HG03196 (cell line): ENCODE measurements around the gene AGK.

ENCODE experiments used
- ATAC-seq: cut with Tn5 transposase; IDR thresholded peaks from one replicate; pipeline ENCODE4 v1.9.1; 2021; ENCODE audit not compliant: unreplicated experiment

Gene AGK

GRCh38 chr7:141701489-141702046, 150.4 kb downstream of the AGK start:
- peak; percentile 82 for ATAC-seq

DNA sequence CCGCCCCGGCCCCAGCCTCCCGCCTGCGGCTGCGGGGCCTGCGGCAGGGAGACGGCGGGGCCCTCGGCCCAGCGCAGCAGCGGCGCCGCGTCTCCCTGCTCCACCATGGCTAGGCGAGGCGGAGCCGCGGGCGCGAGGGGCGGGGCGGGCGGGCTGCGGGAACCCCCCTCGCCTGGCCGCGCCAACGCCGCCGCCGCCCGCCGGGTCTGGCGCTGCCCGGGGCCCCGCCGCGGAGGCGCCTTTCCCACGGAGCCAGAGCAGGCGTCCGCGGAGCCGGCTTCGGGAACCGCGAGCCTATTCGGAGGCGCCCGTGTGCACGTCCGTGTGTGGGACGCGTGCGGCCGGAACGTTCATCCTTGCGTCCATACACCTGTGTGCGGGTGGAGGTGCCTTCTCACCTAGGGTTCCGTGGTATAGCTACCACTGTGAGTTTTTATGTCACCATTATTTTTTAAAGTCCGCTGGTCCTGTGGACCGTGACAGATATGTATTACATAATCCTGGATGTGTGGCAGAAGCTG, 150.9 kb downstream of the AGK start, which contains the start of gene DENND11:
Gene DENND11, minus strand, starts transcription at position 120 of the 521 bp plus-strand sequence. Its CDS starts 13 bp downstream, at position 107.
- peak; percentile 65 for ATAC-seq

- no peak for ATAC-seq
These were observed 151.7 kb downstream of the AGK start for GRCh38 chr7:141702892-141703291.

GRCh38 chr7:141704112-141704511, 152.9 kb downstream of the AGK start:
- no peak for ATAC-seq

GRCh38 chr7:141704741-141705140, 153.5 kb downstream of the AGK start:
- no peak for ATAC-seq
